ENCODE results near the gene PRR3.

PRR3 gene

GRCh38 chr6:30554404-30554803 is 2.7 kb upstream of the PRR3 start:
- ATAC-seq: no peak

DNA sequence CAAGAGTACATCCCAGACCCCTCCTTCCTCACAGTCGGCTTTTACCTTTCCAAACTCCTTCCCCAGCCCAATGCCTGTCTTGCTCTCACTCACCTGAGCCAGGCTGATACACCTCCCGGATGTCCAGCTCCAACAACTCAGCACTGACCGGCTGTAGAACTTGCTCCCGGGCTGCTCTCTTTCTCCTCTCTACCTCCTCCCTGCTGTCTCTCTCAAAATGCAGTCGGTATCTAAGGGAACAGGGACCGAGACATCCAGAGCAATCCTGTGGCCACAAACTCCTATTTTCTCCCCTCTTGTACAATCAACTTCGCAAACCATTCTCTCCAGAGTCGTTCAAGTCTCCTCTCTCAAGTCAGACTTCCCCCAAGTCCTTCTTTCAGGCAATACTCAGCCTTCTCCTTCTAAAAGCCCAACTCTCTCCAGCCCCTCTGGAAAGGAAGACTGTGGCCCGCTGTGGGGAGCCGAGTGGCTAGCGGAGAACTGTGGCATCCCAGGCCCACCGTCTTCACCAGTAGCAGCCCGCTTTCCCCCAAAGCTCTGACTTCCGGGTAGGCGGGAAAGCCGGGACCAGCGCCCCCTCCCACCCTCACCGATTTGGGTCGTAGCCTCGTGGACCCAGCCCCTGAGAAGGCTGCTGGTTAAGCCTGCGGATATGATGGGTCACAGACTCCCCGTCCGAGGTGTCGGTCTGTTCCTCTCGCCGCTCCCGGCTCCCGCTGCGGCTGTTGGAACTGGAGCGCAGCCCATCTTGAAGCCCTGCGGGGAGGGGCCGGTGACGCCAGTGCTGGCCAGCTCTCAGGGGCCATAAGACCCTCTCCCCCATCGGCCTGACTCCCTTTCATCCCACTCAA is 1.9 kb upstream of the PRR3 start:
- peak; percentile 27 for ATAC-seq
- TF ChIP-seq ESRRG (CRISPR knock-in tag; IDR thresholded peaks at IDR 0.05): no peak
- TF ChIP-seq, protein P1, sequence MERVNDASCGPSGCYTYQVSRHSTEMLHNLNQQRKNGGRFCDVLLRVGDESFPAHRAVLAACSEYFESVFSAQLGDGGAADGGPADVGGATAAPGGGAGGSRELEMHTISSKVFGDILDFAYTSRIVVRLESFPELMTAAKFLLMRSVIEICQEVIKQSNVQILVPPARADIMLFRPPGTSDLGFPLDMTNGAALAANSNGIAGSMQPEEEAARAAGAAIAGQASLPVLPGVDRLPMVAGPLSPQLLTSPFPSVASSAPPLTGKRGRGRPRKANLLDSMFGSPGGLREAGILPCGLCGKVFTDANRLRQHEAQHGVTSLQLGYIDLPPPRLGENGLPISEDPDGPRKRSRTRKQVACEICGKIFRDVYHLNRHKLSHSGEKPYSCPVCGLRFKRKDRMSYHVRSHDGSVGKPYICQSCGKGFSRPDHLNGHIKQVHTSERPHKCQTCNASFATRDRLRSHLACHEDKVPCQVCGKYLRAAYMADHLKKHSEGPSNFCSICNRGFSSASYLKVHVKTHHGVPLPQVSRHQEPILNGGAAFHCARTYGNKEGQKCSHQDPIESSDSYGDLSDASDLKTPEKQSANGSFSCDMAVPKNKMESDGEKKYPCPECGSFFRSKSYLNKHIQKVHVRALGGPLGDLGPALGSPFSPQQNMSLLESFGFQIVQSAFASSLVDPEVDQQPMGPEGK (CRISPR knock-in tag; IDR thresholded peaks at IDR 0.05; ENCODE audit: borderline replicate concordance): no peak
- no peak for TF ChIP-seq ISL1 (CRISPR knock-in tag; IDR thresholded peaks at IDR 0.05)
- TF ChIP-seq ZC3H10 (CRISPR knock-in tag; IDR thresholded peaks at IDR 0.05): no peak
- TF ChIP-seq SNAI2 (CRISPR knock-in tag; IDR thresholded peaks at IDR 0.05): no peak

More at GRCh38 chr6:30554404-30554803, 2.7 kb upstream of the PRR3 start:
- TF ChIP-seq, protein P1 (CRISPR knock-in tag; IDR thresholded peaks at IDR 0.05; ENCODE audit: borderline replicate concordance): no peak
- TF ChIP-seq TCF4 (CRISPR knock-in tag; IDR thresholded peaks at IDR 0.05; ENCODE audit: borderline replicate concordance): no peak
- TF ChIP-seq, protein P2, sequence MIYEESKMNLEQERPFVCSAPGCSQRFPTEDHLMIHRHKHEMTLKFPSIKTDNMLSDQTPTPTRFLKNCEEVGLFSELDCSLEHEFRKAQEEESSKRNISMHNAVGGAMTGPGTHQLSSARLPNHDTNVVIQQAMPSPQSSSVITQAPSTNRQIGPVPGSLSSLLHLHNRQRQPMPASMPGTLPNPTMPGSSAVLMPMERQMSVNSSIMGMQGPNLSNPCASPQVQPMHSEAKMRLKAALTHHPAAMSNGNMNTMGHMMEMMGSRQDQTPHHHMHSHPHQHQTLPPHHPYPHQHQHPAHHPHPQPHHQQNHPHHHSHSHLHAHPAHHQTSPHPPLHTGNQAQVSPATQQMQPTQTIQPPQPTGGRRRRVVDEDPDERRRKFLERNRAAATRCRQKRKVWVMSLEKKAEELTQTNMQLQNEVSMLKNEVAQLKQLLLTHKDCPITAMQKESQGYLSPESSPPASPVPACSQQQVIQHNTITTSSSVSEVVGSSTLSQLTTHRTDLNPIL (CRISPR knock-in tag; IDR thresholded peaks at IDR 0.05; ENCODE audit: low read depth): no peak
- no peak for TF ChIP-seq ZFP3 (CRISPR knock-in tag; IDR thresholded peaks at IDR 0.05)
- TF ChIP-seq ARNTL (CRISPR knock-in tag; IDR thresholded peaks at IDR 0.05; ENCODE audit: borderline replicate concordance, low read depth): no peak
- no peak for TF ChIP-seq ZNF565 (CRISPR knock-in tag; conservative IDR thresholded peaks at IDR 0.05; ENCODE audit: low read depth)
- no peak for TF ChIP-seq SNAI2 (CRISPR knock-in tag; IDR thresholded peaks at IDR 0.05)
- no peak for TF ChIP-seq GLIS3 (CRISPR knock-in tag; IDR thresholded peaks at IDR 0.05)
- TF ChIP-seq ESRRG (CRISPR knock-in tag; IDR thresholded peaks at IDR 0.05): no peak
- no peak for TF ChIP-seq OSR1 (CRISPR knock-in tag; IDR thresholded peaks at IDR 0.05)
- TF ChIP-seq ISL1 (CRISPR knock-in tag; IDR thresholded peaks at IDR 0.05): no peak
- no peak for TF ChIP-seq ZNF70 (CRISPR knock-in tag; IDR thresholded peaks at IDR 0.05)
- TF ChIP-seq ZNF8 (CRISPR knock-in tag; IDR thresholded peaks at IDR 0.05): no peak
- TF ChIP-seq CSDC2 (CRISPR knock-in tag; IDR thresholded peaks at IDR 0.05): no peak
- no peak for TF ChIP-seq ZFP30 (CRISPR knock-in tag; IDR thresholded peaks at IDR 0.05)

- peak; percentile 15 for ATAC-seq
- TF ChIP-seq TOX (CRISPR knock-in tag; IDR thresholded peaks at IDR 0.05; ENCODE audit: borderline replicate concordance) (no peak), PPARA (CRISPR knock-in tag; IDR thresholded peaks at IDR 0.05; ENCODE audit: borderline replicate concordance) (no peak), ZFP3 (CRISPR knock-in tag; IDR thresholded peaks at IDR 0.05) (no peak)
- TF ChIP-seq, protein P1 (CRISPR knock-in tag; IDR thresholded peaks at IDR 0.05; ENCODE audit: borderline replicate concordance): no peak
These were observed 1.4 kb upstream of the PRR3 start for GRCh38 chr6:30555816-30556065.

- TF ChIP-seq CSDC2 (CRISPR knock-in tag; IDR thresholded peaks at IDR 0.05): peak; percentile 47; the same call in 1 of the 2 replicates
- no peak for TF ChIP-seq TOX (CRISPR knock-in tag; IDR thresholded peaks at IDR 0.05; ENCODE audit: borderline replicate concordance)
- peak; percentile 81 for ATAC-seq
These were observed 809 bp upstream of the PRR3 start, which contains the start of gene GNL1 for GRCh38 chr6:30556066-30556905. GNL1 (minus strand) TSS chr6:30556489; CDS start chr6:30556203, 286 bp downstream.
